ENCODE results near the gene MAIP1.
A peak's percentile ranks its signal among the peaks of the same experiment; 100 is the strongest.

MAIP1 gene

GRCh38 chr2:199979832-199980628 is 24.6 kb downstream of the MAIP1 start:
- peak; percentile 88 for TF ChIP-seq CTCF (IDR thresholded peaks at IDR 0.05; ENCODE audit: low read depth, low read length)
- Histone ChIP-seq H3K9me3 (no peaks in the 10 kb centered on the region), H3K27me3 (no peaks in the 10 kb centered on the region), H3K4me1 (no peaks in the 10 kb centered on the region; the same call in 1 of the 2 replicates), H3K36me3 (no peaks in the 10 kb centered on the region), H3K4me3 (ENCODE audit: low read depth, low read length) (peak overlapping the region; percentile 57)
- DNase-seq: peak; percentile 89

- Histone ChIP-seq H3K36me3 (no peaks in the 10 kb centered on the region), H3K4me3 (ENCODE audit: low read depth, low read length) (no peak overlapping the region), H3K27me3 (no peaks in the 10 kb centered on the region), H3K9me3 (no peaks in the 10 kb centered on the region), H3K4me1 (peaks cover 5% of the 10 kb centered on the region; the same call in 1 of the 2 replicates)
- no peak for TF ChIP-seq CTCF (IDR thresholded peaks at IDR 0.05; ENCODE audit: low read depth, low read length)
- DNase-seq: no peak
Measured at GRCh38 chr2:199982126-199982843, 26.9 kb downstream of the MAIP1 start.

GRCh38 chr2:199983534-199983933 is 28.2 kb downstream of the MAIP1 start:
- H3K9me3 ChIP-seq: no peaks in the 10 kb centered on the region
- H3K4me1 ChIP-seq: peaks cover 5% of the 10 kb centered on the region; the same call in 1 of the 2 replicates
- H3K27me3 ChIP-seq: no peaks in the 10 kb centered on the region
- TF ChIP-seq CTCF (IDR thresholded peaks at IDR 0.05; ENCODE audit: low read depth, low read length): no peak
- H3K4me3 ChIP-seq (ENCODE audit: low read depth, low read length): no peak overlapping the region
- H3K36me3 ChIP-seq: no peaks in the 10 kb centered on the region
- DNase-seq: no peak

GRCh38 chr2:199984159-199984558 is 28.8 kb downstream of the MAIP1 start:
- no peaks in the 10 kb centered on the region for H3K9me3 ChIP-seq
- H3K4me3 ChIP-seq (ENCODE audit: low read depth, low read length): no peak overlapping the region
- H3K36me3 ChIP-seq: no peaks in the 10 kb centered on the region
- no peaks in the 10 kb centered on the region for H3K27me3 ChIP-seq
- no peak for TF ChIP-seq CTCF (IDR thresholded peaks at IDR 0.05; ENCODE audit: low read depth, low read length)
- H3K4me1 ChIP-seq: peaks cover 5% of the 10 kb centered on the region; the same call in 1 of the 2 replicates
- DNase-seq: no peak

GRCh38 chr2:199984755-199985154 is 29.4 kb downstream of the MAIP1 start:
- no peak overlapping the region for H3K4me3 ChIP-seq (ENCODE audit: low read depth, low read length)
- no peaks in the 10 kb centered on the region for H3K36me3 ChIP-seq
- peaks cover 5% of the 10 kb centered on the region; the same call in 1 of the 2 replicates for H3K4me1 ChIP-seq
- no peak for DNase-seq
- no peak for TF ChIP-seq CTCF (IDR thresholded peaks at IDR 0.05; ENCODE audit: low read depth, low read length)
- no peaks in the 10 kb centered on the region for H3K27me3 ChIP-seq
- H3K9me3 ChIP-seq: no peaks in the 10 kb centered on the region
